HCT116 (cell line): ENCODE measurements around the gene ZNF438. TPM values are rescaled to one million over a fixed set of nuclear protein-coding genes. Genes with fewer than 3 reads are reported as not detected.
"Not testable (repeated sequence)": the region's sequence is repeated elsewhere in the genome, so short reads cannot be mapped to it uniquely, and the experiment has no call there.

Experiments
- ATAC-seq: fragments of 200-7000 bp; cut with Tn5 transposase; 2 replicates; pipeline ENCODE4 v1.9.1; 2020; ENCODE audit warnings: mild to moderate bottlenecking, moderate library complexity
- BruUV-seq: library from RNA; stranded (reverse); fragments of 400-500 nt; replicated peaks from 2 replicates; lab custom pipeline; 2021; lab: Mats Ljungman, UMichigan
- CTCF ChIA-PET: fragments of 300-600 bp; sonication (Branson Sonifier 250); formaldehyde crosslinking; loops from one replicate; lab custom pipeline; 2021; ENCODE audit warnings: antibody characterized with exemption; lab: Charles Lee
- POLR2A ChIA-PET: fragments of 300-600, 350-600 bp; sonication (Branson Sonifier 250); formaldehyde crosslinking; loops from one replicate; lab custom pipeline; 2021; ENCODE audit warnings: antibody characterized with exemption; lab: Charles Lee
- RAD21 ChIA-PET, 2 experiments: fragments of 300-600 bp; sonication (Branson Sonifier 250); formaldehyde crosslinking; loops; one replicate each; lab custom pipeline; 2023; ENCODE audit warnings: low total read pairs in 2 of 2; ENCODE audit not compliant: uncharacterized antibody in 2 of 2, unreplicated experiment in 2 of 2, low non-redundant PET in 1 of 2; lab: Charles Lee
- DNase-seq: peaks from one replicate; pipeline ENCODE4 v3.0.0-alpha.2; 2010; ENCODE audit warnings: low read depth, low spot score
- H2AFZ ChIP-seq: fragments of 200-600 bp; shearing (Covaris generic), sonication (generic); 2 replicates; pipeline ENCODE4 v1.6.1; 2017; ENCODE audit warnings: low read depth, mixed run types, mixed read lengths, antibody characterized with exemption, low read length; ENCODE audit not compliant: poor library complexity, severe bottlenecking
- H3K27ac ChIP-seq: 2 replicates; pipeline ENCODE4 v1.5.1; 2012; ENCODE audit warnings: low read depth, low read length
- H3K27me3 ChIP-seq: fragments of 200-600 bp; sonication (generic); 2 replicates; pipeline ENCODE4 v1.6.1; 2016; ENCODE audit warnings: mixed run types, low read length, mixed read lengths; ENCODE audit not compliant: insufficient read depth
- H3K36me3 ChIP-seq, 2 experiments: fragments of 200-500 bp in 1 of 2; fragments of 200-600 bp in 1 of 2; sonication (Bioruptor generic) in 1 of 2; sonication (generic) in 1 of 2; 2 replicates each; pipeline versions ENCODE4 v1.5.1 to v1.6.1; 2014 to 2016; ENCODE audit warnings: low read length in 2 of 2, inconsistent platforms in 1 of 2, mixed read lengths in 1 of 2, mixed run types in 1 of 2; ENCODE audit not compliant: insufficient read depth in 2 of 2, control insufficient read depth in 1 of 2
- H3K4me1 ChIP-seq, 2 experiments: fragments of 200-600 bp in 1 of 2; sonication (generic) in 1 of 2; 2 replicates each; pipeline versions ENCODE4 v1.5.1 to v1.6.1; 2012 to 2017; ENCODE audit warnings: low read length in 2 of 2, inconsistent platforms in 1 of 2, mild to moderate bottlenecking in 1 of 2, mixed read lengths in 1 of 2, mixed run types in 1 of 2, moderate library complexity in 1 of 2; ENCODE audit not compliant: insufficient read depth in 2 of 2, control insufficient read depth in 1 of 2
- H3K4me2 ChIP-seq: fragments of 200-600 bp; sonication (generic); 2 replicates; pipeline ENCODE4 v1.6.1; 2017; ENCODE audit warnings: mixed run types, low read length, mixed read lengths
- H3K4me3 ChIP-seq, 2 experiments: fragments of 200-600 bp in 1 of 2; sonication (generic) in 1 of 2; replicated peaks in 1 of 2; 2 replicates each; pipeline ENCODE4 v1.5.1; 2011 to 2016; ENCODE audit warnings: low read length in 2 of 2, control low read depth in 1 of 2, low read depth in 1 of 2, mild to moderate bottlenecking in 1 of 2, mixed read lengths in 1 of 2, mixed run types in 1 of 2
- H3K79me2 ChIP-seq: fragments of 200-600 bp; sonication (generic); 2 replicates; pipeline ENCODE4 v1.6.1; 2017; ENCODE audit warnings: mild to moderate bottlenecking, mixed run types, low read length, moderate library complexity, mixed read lengths; ENCODE audit not compliant: insufficient read depth
- H3K9ac ChIP-seq: fragments of 200-600 bp; sonication (generic); 2 replicates; pipeline ENCODE4 v1.6.1; 2016; ENCODE audit warnings: low read length, mixed read lengths
- H3K9me2 ChIP-seq: fragments of 200-600 bp; sonication (generic), shearing (Covaris generic); 2 replicates; pipeline ENCODE4 v1.6.1; 2017; ENCODE audit warnings: mixed run types, mild to moderate bottlenecking, moderate library complexity; ENCODE audit not compliant: insufficient read depth
- H3K9me3 ChIP-seq, 2 experiments: fragments of 200-500 bp in 1 of 2; fragments of 200-600 bp in 1 of 2; sonication (Bioruptor generic) in 1 of 2; sonication (generic) in 1 of 2; 2 replicates each; pipeline ENCODE4 v1.6.1; 2014 to 2017; ENCODE audit warnings: low read length in 2 of 2, mixed read lengths in 2 of 2, inconsistent platforms in 1 of 2, low read depth in 1 of 2, mild to moderate bottlenecking in 1 of 2, mixed run types in 1 of 2, moderate library complexity in 1 of 2; ENCODE audit not compliant: control insufficient read depth in 1 of 2, insufficient read depth in 1 of 2
- H4K20me1 ChIP-seq: fragments of 200-600 bp; sonication (generic), shearing (Covaris generic); 2 replicates; pipeline ENCODE4 v1.6.1; 2017; ENCODE audit warnings: mixed run types, mild to moderate bottlenecking, moderate library complexity; ENCODE audit not compliant: insufficient read depth
- ATF3 ChIP-seq: IDR thresholded peaks from 2 replicates; pipeline ENCODE4 v1.6.1; 2012
- CEBPB ChIP-seq: IDR thresholded peaks from 2 replicates; pipeline ENCODE4 v1.6.1; 2012; ENCODE audit warnings: low read depth
- ELF1 ChIP-seq: IDR thresholded peaks from 2 replicates; pipeline ENCODE4 v1.6.1; 2012; ENCODE audit warnings: low read depth, borderline replicate concordance
- FOSL1 ChIP-seq: IDR thresholded peaks from 2 replicates; pipeline ENCODE4 v1.6.1; 2012; ENCODE audit warnings: low read depth
- RAD21 ChIP-seq: IDR thresholded peaks from 2 replicates; pipeline ENCODE4 v1.6.1; 2012; ENCODE audit warnings: low read depth, mild to moderate bottlenecking
- ZFX ChIP-seq: fragments of 450-650 bp; IDR thresholded peaks from 2 replicates; pipeline ENCODE4 v1.6.1; 2017
- intact Hi-C: fragments of 100-400 bp; cut with micrococcal nuclease; formaldehyde crosslinking; loops from 2 replicates; pipeline ENCODE4 v1.10.0; 2022
- total RNA-seq: library from RNA; stranded (reverse); gene quantifications from one replicate; pipeline ENCODE4 v1.2.1, GENCODE V29; 2021; ENCODE audit not compliant: unreplicated experiment
- TF ChIP-seq, protein P1 (sequence below): IDR thresholded peaks from 2 replicates; pipeline ENCODE4 v1.6.1; 2011; ENCODE audit warnings: mild to moderate bottlenecking, low read length, moderate library complexity; ENCODE audit not compliant: insufficient replicate concordance; ENCODE audit errors: extremely low read depth

The ZNF438 gene
- total RNA-seq, 1 experiment from 2014 or later, result 3.3 TPM

DNA sequence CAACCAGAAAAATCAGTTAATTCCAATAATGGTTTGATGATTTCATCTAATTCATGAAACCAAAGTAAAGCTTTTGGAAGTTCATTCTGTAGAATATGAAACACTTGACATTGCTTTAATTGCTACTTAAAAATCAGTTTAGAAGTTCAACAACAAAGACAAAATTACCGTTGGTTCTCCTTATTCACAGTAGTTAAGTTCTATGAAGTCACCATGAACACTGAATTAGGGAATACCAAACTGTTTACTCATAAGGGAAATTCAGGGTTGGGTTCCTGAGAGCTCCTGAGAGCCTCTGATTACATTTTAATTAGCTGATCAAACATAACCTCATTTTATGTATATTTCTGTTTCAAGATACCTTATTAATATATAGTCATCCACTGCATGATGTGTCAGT, 46.2 kb downstream of the ZNF438 start:
- Histone ChIP-seq H3K9ac (no peak overlapping the region), H2AFZ (no peak overlapping the region), H3K4me3 (no peak overlapping the region), H3K27ac (no peak overlapping the region), H3K79me2 (no peaks in the 10 kb centered on the region), H3K36me3 (no peaks in the 10 kb centered on the region), H3K4me2 (peak overlapping the region; percentile 17; the same call in 1 of the 2 replicates), H3K27me3 (no peaks in the 10 kb centered on the region), H3K9me2 (no peaks in the 10 kb centered on the region), H3K9me3 (no peaks in the 10 kb centered on the region), H3K4me1 (peaks cover 0 to 18% of the 10 kb centered on the region in 2 experiments; a peak in 2 of 4 replicates), H4K20me1 (no peaks in the 10 kb centered on the region)
- BruUV-seq, result no TSS peak
- POLR2A ChIA-PET, result no interaction called here
- no peak for ATAC-seq
- DNase-seq, result peak; percentile 7
- RAD21 ChIA-PET, result no interaction called here
- no peak for TF ChIP-seq ELF1
- TF ChIP-seq FOSL1, result 0 out of 2 replicates have a peak, but pooled peaks have one; percentile 7
- intact Hi-C loops, result no loop called here
- CTCF ChIA-PET, result no interaction called here

GRCh38 chr10:30984563-30985328, 46.9 kb downstream of the ZNF438 start:
- Histone ChIP-seq H3K9me2 (no peaks in the 10 kb centered on the region), H3K4me3 (no peak overlapping the region), H3K4me1 (peaks cover 0 to 18% of the 10 kb centered on the region in 2 experiments; a peak in 2 of 4 replicates), H3K9ac (no peak overlapping the region), H3K27me3 (no peaks in the 10 kb centered on the region), H3K9me3 (no peaks in the 10 kb centered on the region), H3K36me3 (no peaks in the 10 kb centered on the region), H3K27ac (no peak overlapping the region)
- CTCF ChIA-PET, result no interaction called here
- POLR2A ChIA-PET, result no interaction called here
- DNase-seq, result no peak
- TF ChIP-seq ZFX, result no peak
- TF ChIP-seq FOSL1, result no peak
- no peak for TF ChIP-seq RAD21
- no peak for TF ChIP-seq ATF3
- TF ChIP-seq, protein P1, sequence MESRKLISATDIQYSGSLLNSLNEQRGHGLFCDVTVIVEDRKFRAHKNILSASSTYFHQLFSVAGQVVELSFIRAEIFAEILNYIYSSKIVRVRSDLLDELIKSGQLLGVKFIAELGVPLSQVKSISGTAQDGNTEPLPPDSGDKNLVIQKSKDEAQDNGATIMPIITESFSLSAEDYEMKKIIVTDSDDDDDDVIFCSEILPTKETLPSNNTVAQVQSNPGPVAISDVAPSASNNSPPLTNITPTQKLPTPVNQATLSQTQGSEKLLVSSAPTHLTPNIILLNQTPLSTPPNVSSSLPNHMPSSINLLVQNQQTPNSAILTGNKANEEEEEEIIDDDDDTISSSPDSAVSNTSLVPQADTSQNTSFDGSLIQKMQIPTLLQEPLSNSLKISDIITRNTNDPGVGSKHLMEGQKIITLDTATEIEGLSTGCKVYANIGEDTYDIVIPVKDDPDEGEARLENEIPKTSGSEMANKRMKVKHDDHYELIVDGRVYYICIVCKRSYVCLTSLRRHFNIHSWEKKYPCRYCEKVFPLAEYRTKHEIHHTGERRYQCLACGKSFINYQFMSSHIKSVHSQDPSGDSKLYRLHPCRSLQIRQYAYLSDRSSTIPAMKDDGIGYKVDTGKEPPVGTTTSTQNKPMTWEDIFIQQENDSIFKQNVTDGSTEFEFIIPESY, result no peak
- no peak for TF ChIP-seq CEBPB
- TF ChIP-seq, all 23 proteins: peak for 0
- intact Hi-C loops, result no loop called here
- Histone ChIP-seq H4K20me1 (no peaks in the 10 kb centered on the region), H3K79me2 (no peaks in the 10 kb centered on the region), H3K4me2 (0 out of 2 replicates have a peak overlapping the region, but pooled peaks have one; percentile 2), H2AFZ (no peak overlapping the region)
- no peak for ATAC-seq
- no TSS peak for BruUV-seq
- RAD21 ChIA-PET, result no interaction called here

- H3K27ac ChIP-seq, BruUV-seq, H2AFZ ChIP-seq, RAD21 ChIA-PET, CTCF ChIA-PET, H3K4me3 ChIP-seq, ATAC-seq, intact Hi-C loops, H3K27me3 ChIP-seq, H3K9me3 ChIP-seq, H3K9ac ChIP-seq, H3K9me2 ChIP-seq, H3K4me2 ChIP-seq, H4K20me1 ChIP-seq, H3K79me2 ChIP-seq, POLR2A ChIA-PET, DNase-seq, H3K36me3 ChIP-seq: not testable (repeated sequence)
- H3K4me1 ChIP-seq, result peaks cover 0 to 18% of the 10 kb centered on the region in 2 experiments; a peak in 2 of 4 replicates
Observed at GRCh38 chr10:30983209-30983608, 48.5 kb downstream of the ZNF438 start.
